ENCODE results near the gene CSDE1. TPM values are rescaled to one million over a fixed set of nuclear protein-coding genes. Genes with fewer than 3 reads are reported as not detected.

The CSDE1 gene
- total RNA-seq, 2 experiments from 2014 or later, result 496 to 514 TPM

- ATAC-seq (no peak), DNase-seq (no peak)
- Mint-ChIP-seq H3K36me3 (ENCODE audit: low read depth) (no peaks in the 10 kb centered on the region), H3K9me3 (no peaks in the 10 kb centered on the region), H3K27me3 (peaks cover 25% of the 10 kb centered on the region), H3K4me3 (no peak overlapping the region), H3K27ac (no peak overlapping the region), H3K4me1 (ENCODE audit: low read depth) (no peaks in the 10 kb centered on the region)
- CTCF ChIA-PET, result no interaction called here
- TF ChIP-seq, protein P1, sequence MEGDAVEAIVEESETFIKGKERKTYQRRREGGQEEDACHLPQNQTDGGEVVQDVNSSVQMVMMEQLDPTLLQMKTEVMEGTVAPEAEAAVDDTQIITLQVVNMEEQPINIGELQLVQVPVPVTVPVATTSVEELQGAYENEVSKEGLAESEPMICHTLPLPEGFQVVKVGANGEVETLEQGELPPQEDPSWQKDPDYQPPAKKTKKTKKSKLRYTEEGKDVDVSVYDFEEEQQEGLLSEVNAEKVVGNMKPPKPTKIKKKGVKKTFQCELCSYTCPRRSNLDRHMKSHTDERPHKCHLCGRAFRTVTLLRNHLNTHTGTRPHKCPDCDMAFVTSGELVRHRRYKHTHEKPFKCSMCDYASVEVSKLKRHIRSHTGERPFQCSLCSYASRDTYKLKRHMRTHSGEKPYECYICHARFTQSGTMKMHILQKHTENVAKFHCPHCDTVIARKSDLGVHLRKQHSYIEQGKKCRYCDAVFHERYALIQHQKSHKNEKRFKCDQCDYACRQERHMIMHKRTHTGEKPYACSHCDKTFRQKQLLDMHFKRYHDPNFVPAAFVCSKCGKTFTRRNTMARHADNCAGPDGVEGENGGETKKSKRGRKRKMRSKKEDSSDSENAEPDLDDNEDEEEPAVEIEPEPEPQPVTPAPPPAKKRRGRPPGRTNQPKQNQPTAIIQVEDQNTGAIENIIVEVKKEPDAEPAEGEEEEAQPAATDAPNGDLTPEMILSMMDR (IDR thresholded peaks at IDR 0.05), result no peak
- POLR2A ChIA-PET, result interaction anchor here (1.1 kb wide), 1 partner anchor 12 kb away, joined by 3 read pairs; no protein-coding TSS in a partner anchor
- intact Hi-C loops (cut with micrococcal nuclease), result no loop called here
These were observed 64.8 kb downstream of the CSDE1 start for GRCh38 chr1:114692947-114693346.

DNA sequence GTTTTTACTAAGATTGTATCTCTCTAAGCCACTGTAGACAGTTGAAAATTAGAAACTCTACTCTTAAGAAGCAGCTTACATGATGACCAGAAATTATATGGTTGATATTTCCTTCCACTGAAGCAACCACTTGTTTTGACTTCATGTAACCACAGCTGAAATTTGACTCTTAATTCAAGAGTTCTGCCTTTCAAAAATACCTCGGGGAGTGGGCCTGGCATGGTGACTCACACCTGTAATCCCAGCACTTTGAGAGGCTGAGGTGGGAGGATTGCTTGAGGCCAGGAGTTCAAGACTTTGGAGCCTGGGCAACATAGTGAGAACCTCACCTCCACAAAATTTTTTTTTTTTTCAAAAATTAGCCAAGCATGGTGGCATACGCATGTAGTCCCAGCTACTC, 66.7 kb downstream of the CSDE1 start:
- ChIA-PET POLR2A (no interaction called here), CTCF (no interaction called here)
- H3K4me1 Mint-ChIP-seq (ENCODE audit: low read depth), result no peaks in the 10 kb centered on the region
- H3K4me3 Mint-ChIP-seq, result no peak overlapping the region
- H3K27ac Mint-ChIP-seq, result no peak overlapping the region
- DNase-seq, result no peak
- TF ChIP-seq, protein P1 (IDR thresholded peaks at IDR 0.05), result no peak
- H3K36me3 Mint-ChIP-seq (ENCODE audit: low read depth), result no peaks in the 10 kb centered on the region
- no peak for ATAC-seq
- H3K9me3 Mint-ChIP-seq, result no peaks in the 10 kb centered on the region
- intact Hi-C loops (cut with micrococcal nuclease), result no loop called here
- peaks cover 34% of the 10 kb centered on the region for H3K27me3 Mint-ChIP-seq

- Mint-ChIP-seq H3K4me1 (ENCODE audit: low read depth) (no peaks in the 10 kb centered on the region), H3K36me3 (ENCODE audit: low read depth) (no peaks in the 10 kb centered on the region), H3K4me3 (no peak overlapping the region), H3K27me3 (peaks cover 37% of the 10 kb centered on the region), H3K27ac (no peak overlapping the region), H3K9me3 (no peaks in the 10 kb centered on the region)
- POLR2A ChIA-PET, result no interaction called here
- CTCF ChIA-PET, result interaction anchor here (1.2 kb wide), 1 partner anchor 23 kb away, joined by 3 read pairs; no protein-coding TSS in a partner anchor
- no peak for DNase-seq
- no peak for ATAC-seq
- TF ChIP-seq, protein P1 (IDR thresholded peaks at IDR 0.05), result no peak
- intact Hi-C loops (cut with micrococcal nuclease), result no loop called here
These were observed 67.6 kb downstream of the CSDE1 start for GRCh38 chr1:114690148-114690547.

DNA sequence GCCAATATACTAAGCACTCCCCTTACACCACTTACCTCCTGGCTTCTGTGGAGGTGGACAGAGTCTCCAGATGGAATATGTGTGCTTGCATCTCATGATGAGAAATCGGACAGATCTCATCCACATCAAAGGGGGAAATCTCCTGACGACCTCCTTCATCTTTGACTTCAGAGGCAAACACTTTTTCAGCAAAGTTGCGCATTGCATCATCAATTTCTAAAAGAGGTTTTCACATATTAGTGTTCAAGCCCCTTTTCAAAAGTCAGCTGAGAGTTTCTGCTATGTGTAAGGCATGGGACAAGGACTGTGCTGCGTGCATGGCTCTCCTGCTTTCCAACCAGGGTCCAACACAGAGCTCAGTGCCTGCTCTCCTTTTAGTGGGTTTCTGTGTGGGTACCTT, 69.3 kb downstream of the CSDE1 start:
- Mint-ChIP-seq H3K4me1 (ENCODE audit: low read depth) (no peaks in the 10 kb centered on the region), H3K4me3 (no peak overlapping the region), H3K27ac (no peak overlapping the region), H3K36me3 (ENCODE audit: low read depth) (no peaks in the 10 kb centered on the region), H3K27me3 (peaks cover 39% of the 10 kb centered on the region), H3K9me3 (no peaks in the 10 kb centered on the region)
- ChIA-PET POLR2A (no interaction called here), CTCF (no interaction called here)
- DNase-seq, result no peak
- intact Hi-C loops (cut with micrococcal nuclease), result no loop called here
- no peak for ATAC-seq
- TF ChIP-seq, protein P1 (IDR thresholded peaks at IDR 0.05), result no peak

- DNase-seq (no peak), ATAC-seq (no peak)
- CTCF ChIA-PET, result no interaction called here
- Mint-ChIP-seq H3K27ac (no peak overlapping the region), H3K36me3 (ENCODE audit: low read depth) (no peaks in the 10 kb centered on the region), H3K4me1 (ENCODE audit: low read depth) (no peaks in the 10 kb centered on the region), H3K9me3 (no peaks in the 10 kb centered on the region), H3K4me3 (no peak overlapping the region), H3K27me3 (peaks cover 41% of the 10 kb centered on the region)
- TF ChIP-seq, protein P1 (IDR thresholded peaks at IDR 0.05), result no peak
- intact Hi-C loops (cut with micrococcal nuclease), result no loop called here
- POLR2A ChIA-PET, result no interaction called here
These were observed 71.9 kb downstream of the CSDE1 start for GRCh38 chr1:114685851-114686250.

Measured in activated CD8-positive, alpha-beta T cell treated with anti-CD3 and anti-CD28 coated beads for 36 hours (primary cell).